Cerebellar cortex (tissue), 1 donor: ENCODE results near the gene CSTA.
A peak's percentile ranks its signal among the peaks of the same experiment; 100 is the strongest.

Source experiments
- DNase-seq: peaks from one replicate; pipeline ENCODE4 v3.0.0-alpha.2; 2015; ENCODE audit warnings: low spot score

Gene CSTA, protein sequence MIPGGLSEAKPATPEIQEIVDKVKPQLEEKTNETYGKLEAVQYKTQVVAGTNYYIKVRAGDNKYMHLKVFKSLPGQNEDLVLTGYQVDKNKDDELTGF

DNA sequence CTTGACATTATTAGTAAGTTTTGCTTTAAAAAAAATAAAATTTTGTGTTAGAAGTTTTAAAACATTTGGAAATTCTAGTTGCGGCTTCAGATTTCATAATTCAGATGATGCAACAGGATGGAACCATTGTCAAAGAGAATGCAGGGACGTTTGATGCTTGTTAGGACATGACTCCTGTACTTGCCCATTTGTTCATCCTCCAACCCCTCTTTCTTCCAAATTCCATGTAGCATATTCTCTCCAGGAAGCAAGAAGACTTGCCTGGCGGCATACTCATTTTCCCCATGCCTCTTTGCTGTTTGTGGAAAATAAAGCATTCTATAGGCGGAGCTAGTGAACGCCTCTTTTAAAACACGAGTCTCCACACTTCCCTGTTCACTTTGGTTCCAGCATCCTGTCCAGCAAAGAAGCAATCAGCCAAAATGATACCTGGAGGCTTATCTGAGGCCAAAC, at the start of gene CSTA:
Gene CSTA (plus strand): TSS at position 378 of the 453 bp plus-strand sequence. CDS start 45 bp downstream, at position 423.
- no peak for DNase-seq

DNA sequence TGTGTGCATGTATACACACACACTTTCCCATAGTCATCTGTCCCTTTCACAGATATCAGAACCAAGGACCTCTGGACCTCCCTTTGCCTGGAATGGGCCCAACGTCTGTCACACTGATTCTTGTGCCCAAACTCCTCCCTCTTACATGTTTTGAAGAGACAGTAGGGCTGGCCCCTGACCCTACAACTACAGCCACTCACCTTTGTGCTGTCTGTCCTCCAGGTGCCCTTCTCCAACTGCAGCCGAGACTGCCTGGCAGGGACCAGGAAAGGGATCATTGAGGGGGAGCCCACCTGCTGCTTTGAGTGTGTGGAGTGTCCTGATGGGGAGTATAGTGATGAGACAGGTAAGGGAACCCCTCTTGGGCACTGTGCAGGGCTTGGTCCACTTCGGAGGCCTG, 43.2 kb upstream of the CSTA start:
- DNase-seq = no peak

DNA sequence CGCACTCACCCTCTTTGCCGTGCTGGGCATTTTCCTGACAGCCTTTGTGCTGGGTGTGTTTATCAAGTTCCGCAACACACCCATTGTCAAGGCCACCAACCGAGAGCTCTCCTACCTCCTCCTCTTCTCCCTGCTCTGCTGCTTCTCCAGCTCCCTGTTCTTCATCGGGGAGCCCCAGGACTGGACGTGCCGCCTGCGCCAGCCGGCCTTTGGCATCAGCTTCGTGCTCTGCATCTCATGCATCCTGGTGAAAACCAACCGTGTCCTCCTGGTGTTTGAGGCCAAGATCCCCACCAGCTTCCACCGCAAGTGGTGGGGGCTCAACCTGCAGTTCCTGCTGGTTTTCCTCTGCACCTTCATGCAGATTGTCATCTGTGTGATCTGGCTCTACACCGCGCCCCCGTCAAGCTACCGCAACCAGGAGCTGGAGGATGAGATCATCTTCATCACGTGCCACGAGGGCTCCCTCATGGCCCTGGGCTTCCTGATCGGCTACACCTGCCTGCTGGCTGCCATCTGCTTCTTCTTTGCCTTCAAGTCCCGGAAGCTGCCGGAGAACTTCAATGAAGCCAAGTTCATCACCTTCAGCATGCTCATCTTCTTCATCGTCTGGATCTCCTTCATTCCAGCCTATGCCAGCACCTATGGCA, 41.1 kb upstream of the CSTA start:
- no peak for DNase-seq

DNA sequence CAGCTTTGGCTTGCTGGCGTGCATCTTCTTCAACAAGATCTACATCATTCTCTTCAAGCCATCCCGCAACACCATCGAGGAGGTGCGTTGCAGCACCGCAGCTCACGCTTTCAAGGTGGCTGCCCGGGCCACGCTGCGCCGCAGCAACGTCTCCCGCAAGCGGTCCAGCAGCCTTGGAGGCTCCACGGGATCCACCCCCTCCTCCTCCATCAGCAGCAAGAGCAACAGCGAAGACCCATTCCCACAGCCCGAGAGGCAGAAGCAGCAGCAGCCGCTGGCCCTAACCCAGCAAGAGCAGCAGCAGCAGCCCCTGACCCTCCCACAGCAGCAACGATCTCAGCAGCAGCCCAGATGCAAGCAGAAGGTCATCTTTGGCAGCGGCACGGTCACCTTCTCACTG, 40.6 kb upstream of the CSTA start:
- no peak for DNase-seq

DNA sequence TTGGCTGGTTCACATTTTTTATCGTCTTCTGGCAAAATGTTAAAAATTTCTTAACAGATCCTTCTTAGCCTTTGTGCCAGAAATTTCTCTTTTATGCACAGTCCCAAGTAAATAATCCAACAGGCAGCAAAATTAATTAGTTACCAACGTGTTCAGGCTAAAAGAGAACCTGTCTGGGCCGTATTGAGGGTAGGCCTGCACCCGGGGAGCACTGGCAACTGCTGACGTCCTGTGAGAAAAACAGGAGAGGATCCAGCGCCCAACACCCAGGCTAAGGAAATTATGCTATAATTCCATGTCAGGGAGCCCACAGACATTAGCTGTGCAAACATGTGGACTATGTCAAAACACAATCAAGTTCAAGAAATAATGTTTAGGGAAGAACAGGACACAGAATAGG, 30.7 kb upstream of the CSTA start:
- DNase-seq = no peak

DNA sequence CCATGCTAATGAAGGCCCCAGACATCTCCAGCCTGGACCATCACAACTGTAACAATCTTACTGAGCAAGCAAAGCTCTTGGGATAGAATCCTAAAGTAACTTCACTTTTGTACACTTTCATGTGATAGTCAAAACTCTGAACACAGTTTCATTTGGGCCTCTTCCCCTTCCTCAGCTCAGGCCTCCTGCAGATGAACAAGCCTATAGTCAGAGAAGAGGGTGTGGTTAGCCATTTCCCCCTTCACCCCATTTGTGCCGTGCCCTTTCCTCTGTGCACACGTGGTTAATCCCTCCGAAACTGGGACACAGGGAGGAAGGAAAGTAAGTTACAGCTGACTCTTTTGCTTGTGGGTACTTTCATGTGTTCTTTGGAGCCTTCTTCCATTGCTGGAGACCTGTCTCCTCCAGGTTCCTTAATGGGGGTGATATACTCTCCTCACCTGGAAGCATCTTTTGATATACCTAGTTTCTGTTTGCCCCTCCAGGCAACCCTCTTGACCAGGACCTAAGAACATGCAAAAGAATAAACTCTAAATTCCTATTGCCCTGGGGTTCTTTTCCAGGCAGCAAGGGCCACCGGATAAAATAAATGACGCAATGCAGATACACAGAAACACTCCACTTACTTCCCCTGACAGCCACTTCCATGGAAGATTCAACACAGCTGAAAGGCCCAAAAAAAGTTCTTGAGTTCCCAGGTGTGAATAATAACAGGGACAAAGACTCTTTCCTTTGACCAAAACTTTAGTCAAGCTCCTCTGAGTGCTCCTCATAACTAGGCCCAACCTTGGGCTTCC, 29.6 kb upstream of the CSTA start:
- no peak for DNase-seq

DNA sequence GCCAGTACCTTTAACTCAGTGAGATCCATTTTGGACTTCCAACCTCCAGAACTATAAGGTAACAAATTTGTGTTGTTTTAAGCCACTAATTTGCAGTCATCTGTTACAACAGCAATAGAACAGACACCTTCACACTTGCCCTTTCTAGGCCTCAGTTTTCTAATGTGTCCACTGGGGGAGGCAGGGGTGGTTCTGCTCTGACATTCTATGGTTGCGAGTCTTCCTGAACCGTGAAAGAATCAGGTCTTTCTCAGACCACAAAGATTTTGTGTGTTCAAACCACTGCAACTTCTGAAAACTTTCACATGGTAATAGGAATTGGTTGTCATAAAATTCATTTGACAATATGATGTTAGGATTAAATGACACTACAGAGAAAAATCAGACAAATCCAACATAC, 26.8 kb upstream of the CSTA start:
- no peak for DNase-seq

DNA sequence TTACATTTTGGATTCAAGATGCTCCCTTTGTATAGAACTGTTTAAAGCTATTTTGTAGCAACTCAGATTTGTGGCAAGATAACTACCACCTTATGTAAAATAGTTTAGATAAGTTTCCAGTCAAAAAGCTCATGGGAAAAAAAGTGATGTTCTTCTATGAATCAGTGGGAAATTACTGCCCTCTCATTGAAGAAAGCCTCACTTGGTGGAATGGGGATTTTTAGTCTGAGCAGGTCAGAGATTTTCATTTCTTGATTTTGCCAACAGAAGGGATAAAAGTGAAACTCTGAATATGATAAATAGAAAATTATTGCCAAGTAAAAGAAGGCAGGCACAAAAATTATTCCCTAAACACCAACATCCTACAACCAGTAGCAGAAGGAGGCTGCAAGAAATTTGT, 25.8 kb upstream of the CSTA start:
- no peak for DNase-seq

DNA sequence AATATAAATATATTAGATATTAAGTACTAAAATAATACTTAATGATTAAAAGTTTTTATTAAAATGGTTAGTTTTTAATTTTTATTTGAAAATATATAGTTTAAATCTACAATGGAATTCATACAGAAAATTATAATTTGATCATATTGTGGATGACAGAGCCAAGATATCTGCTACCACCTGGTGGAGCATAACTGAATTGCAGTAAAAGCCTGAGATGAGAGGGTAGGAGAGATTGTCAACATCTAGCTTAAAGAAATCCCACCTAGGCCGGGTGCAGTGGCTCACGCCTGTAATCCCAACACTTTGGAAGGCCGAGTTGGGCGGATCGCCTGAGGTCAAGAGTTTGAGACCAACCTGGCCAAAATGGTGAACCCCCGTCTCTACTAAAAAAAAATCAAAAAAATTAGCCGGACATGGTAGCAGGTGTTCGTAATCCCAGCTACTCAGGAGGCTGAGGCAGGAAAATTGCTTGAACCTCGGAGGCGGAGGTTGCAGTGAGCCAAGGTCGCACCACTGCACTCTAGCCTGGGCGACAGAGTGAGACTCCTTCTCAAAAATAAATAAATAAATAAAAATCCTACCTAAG, 25.1 kb upstream of the CSTA start:
- peak; percentile 4 for DNase-seq

DNA sequence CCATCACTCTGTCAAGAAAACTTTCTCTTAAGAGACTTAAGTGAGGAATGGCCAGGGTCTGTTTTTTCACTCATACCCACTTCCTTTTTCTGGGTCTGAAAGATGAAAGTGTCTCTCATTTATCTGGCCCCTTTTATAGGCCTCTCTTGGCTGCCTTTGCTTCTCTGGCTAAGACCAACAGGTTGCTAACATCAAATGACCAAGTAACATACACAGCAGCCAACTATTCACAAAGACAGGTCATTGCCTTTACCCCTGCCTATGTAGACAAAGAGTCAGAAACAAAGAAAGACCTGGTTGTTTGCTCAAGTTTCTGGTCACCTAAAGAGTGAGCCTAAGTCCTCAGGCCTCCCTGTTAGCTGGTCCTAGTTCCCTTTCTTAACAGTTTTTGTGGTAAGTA, 24.0 kb upstream of the CSTA start:
- no peak for DNase-seq

DNA sequence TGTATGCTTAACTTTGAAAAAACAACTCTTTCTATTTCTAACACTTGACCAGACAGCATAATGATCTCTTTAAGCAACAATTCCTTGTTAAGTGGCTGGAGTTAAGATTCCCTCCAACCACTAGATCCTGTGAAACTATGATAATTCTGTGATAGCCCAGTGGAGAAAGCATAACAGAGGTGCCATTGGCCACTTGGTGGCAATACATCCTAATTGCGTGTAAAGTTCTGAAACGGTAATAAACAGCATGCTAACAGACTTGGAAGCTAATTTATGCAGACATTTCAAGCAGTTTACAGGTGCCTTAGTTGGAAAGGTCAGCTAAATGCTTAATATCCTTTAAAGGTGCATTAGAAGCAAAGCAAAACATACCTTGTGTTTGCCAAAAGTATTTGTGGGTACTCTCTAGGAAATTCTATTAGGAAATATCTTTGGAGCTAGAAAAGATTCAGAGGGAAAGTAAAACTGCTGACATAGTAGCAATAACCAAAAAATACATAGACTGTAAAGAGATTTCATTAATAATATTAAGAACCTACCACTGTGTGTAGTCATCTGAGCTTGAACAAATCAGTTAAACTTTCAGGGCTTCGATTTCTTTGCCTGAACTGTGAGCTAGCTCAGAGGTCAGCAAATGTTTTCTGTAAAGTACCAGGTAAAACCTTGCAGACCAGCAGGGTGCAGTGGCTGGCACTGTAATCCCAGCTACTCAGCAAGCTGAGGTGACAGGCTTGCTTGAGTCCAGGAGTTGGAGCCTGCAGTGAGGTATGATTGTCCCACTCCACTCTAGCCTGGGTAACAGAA, 19.0 kb upstream of the CSTA start:
- peak; percentile 5 for DNase-seq

DNA sequence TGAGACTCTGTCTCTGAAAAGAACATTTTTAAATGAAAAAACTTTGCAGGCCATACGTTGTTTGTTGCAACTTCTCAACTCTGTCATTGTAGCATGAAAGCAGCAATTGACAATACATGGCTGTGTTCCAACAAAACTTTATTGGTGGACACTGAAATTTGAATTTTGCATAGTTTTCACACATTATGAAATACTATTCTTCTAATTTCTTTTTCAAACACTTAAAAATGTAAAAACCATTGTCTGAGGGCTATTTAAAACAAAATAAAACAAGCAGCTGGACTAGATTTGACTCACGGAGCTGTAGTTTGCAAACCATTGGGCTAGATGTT, 18.5 kb upstream of the CSTA start:
- DNase-seq = no peak

DNA sequence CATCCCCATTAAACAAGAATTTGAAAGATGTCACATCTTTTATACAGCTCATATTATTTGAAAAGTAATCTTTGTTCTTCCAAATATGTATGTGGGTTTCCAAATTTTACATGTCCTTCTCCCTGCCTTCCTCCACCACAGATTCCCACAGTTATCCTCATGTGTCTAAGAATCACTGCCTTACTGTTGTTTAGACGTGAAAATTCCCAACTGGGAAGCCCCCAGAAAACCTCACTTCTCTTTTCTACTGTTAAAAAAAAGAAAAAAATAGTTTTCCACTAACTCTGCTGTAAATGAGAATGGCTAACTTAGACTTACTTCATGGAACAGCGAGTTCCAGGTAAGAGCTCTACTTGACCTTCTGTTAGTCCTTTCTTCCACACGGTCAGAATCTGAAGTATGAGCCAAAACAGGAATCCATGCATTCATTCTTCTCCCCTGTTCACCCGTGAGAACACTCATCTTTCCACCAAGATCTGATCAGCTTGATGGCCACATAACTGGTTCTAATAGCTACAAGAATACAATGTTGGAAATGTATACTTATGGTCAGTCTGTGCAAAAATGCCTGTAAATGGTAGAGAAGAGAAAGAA, 17.9 kb upstream of the CSTA start:
- DNase-seq = no peak

DNA sequence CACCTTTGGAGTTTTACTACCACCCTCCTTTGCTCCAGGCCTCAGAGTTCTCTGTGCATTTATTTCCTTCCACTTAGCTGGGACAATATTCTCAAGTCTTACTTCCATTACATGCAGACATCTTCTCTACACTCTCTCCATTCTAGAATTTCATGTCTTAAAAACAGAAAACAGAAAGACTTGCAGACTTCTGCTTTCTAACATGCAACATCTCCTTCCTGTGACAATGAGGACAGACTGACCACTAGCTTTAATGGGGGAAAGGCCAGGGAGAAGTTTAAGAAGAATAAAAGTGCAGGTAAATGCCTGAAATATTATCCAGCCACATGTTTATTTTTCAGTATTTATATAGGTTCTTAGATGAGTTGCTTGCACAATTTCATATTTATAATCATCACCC, 17.1 kb upstream of the CSTA start:
- DNase-seq = no peak

DNA sequence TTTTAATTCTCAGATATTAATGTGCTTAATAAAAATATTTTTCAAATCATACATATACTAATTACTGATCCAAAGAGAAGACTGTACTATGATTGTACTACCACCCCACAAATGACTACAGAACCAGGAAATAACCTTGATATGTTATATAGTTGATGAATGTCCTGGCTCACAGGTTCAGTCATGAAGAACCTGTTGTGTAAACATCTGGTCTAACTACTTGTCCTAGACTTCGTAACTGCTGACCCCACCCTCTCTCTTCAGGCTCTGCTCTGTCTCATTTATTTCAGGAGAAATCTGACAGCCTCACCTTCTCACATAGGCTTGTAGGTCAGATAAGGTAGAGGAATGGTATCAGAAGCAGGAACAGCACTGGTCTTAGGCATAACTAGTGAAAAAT, 14.7 kb upstream of the CSTA start:
- DNase-seq = no peak

DNA sequence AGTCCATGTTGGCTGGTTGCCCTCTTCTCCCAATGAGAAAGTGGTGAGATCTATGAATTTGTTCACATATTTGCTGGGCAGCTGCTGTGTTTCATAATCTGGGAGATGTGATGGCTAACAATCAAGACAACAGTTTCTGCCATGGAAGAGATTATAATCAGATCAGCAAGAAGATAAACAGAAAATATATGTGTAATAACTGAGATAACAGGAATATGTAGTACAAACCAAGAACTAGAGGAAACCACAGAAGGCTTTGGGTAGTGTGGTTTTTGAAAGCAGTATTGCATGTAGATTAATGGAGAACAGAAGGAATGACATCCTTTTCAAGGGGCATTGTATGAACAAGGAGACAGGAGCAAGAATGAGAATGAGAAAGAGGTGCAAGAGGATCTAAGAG, 12.2 kb upstream of the CSTA start:
- DNase-seq = no peak

DNA sequence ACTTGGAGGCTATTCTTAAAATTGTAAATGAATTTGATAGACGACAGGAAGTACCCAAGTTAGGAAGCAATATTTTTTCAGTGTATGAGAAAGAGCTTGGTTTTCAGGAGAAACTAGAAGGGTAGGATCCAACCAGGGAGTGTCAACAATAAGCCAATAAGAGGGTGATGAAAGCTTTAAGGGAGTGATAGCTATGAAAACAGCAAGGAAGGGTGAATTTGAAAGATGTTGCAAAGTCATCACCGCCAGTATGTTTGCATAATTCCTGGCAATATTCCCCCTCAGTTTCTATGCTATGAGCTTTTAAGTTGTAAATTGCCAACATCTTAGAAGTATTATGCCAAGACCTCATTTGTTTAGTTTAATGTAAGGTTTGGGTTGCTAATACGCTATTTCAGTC, 11.8 kb upstream of the CSTA start:
- DNase-seq = no peak

DNA sequence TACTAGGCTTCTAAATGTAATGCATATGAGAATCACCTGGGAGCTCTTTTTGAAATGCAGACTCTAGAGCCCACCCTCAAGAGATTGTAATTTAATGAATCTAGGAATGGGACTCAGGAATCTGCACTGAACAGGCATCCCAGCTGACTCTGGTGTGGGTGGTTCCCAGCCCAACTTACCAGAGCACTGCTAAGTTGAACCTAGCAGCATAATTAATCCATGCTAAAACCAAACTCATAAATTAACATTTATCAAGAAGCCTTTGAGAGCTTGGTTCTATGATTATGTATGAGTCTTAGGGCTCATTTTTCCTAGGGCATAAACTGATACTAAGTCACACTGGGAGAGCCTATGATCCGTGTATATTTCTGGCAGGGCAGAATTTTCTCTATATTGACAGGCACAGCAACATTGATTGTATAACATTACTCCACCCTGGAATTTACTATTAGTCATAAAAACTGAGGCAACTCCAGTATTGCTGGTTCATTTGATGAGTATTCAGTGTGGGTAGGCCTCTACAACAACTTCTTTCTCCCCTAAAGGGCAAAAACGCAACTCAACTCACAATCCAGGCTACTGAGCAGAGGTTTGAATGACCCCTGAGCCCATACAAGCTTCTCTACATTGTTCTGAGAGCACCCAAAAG, 10.7 kb upstream of the CSTA start:
- no peak for DNase-seq

DNA sequence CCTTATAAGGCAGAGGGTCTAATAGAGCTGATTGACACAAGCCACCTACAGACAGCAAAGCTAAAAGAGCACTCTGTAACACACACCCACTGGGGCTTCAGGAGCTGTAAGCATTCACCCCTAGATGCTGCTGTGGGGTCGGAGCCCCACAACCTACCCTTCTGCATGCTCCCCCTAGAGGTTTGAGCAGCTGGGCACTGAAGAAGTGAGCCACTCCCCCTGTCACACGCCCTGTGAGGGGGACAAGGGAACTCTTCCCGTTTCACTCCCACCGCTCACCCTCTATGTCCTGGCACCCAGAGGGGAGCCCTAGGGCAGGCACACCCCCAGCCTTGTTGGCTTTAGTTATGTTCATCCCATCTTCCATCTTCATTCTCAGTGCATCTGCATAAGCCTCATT, 9.4 kb upstream of the CSTA start:
- no peak for DNase-seq

DNA sequence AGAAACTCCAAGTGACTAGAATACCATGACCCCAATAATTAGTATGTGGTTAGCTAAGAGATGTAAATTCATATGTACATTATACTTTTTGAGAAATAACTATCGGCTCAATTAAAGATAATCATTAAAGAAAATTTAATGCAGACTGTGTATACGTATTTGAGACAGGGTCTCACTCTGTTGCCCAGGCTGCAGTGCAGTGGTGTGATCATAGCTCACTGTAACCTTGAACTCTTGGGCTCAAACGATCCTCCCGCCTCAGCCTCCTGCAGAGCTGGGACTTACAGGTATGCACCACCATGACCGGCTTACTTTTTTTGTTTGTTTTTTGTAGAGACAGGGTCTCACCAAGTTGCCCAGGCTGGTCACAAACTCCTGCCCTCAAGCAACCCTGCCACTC, 8.7 kb upstream of the CSTA start:
- no peak for DNase-seq

DNA sequence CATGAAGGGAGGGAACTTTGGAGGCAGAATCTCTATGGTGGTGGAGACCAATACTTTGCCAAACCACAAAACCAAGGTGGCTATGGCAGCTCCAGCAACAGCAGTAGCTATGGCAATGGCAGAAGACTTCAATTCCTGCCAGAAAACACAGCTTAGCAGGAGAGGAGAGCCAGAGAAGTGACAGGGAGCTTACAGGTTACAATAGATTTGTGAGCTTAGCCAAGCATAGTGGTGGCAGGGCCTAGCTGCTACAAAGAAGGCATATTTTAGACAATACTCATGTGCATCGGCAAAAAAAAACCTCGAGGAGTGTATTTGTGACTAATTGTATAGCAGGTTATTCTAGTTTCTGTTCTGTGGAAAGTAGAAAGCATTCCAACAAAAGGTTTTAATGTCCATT, 6.4 kb upstream of the CSTA start:
- DNase-seq = no peak
